HepG2 (cell line): Measurements from ENCODE around the gene MPIG6B. TPM values are rescaled to one million over a fixed set of nuclear protein-coding genes. Genes with fewer than 3 reads are reported as not detected.

Experiments
- FLYWCH1 ChIP-seq: sonication (generic); formaldehyde crosslinking; IDR thresholded peaks from 2 replicates; pipeline ENCODE4 v1.8.1; 2023; ENCODE audit warnings: mild to moderate bottlenecking, missing genetic modification reagents
- FOXA3 ChIP-seq: IDR thresholded peaks from 2 replicates; pipeline ENCODE4 v1.6.1; 2016; ENCODE audit warnings: missing genetic modification reagents, missing compliant biosample characterization
- HNRNPK ChIP-seq: fragments of 200-400 bp; formaldehyde crosslinking; IDR thresholded peaks from 2 replicates; pipeline ENCODE4 v1.6.1; 2018; ENCODE audit warnings: low read length, low read depth, moderate library complexity, mild to moderate bottlenecking; ENCODE audit not compliant: poor library complexity, severe bottlenecking
- NFYB ChIP-seq: sonication (generic); formaldehyde crosslinking; IDR thresholded peaks from 2 replicates; pipeline ENCODE4 v1.4.0; 2020; ENCODE audit warnings: missing genetic modification reagents
- SP5 ChIP-seq: IDR thresholded peaks from 2 replicates; pipeline ENCODE4 v1.6.1; 2016; ENCODE audit warnings: low read depth, borderline replicate concordance
- TMF1 ChIP-seq: sonication (generic); formaldehyde crosslinking; IDR thresholded peaks from 2 replicates; pipeline ENCODE4 v1.8.1; 2022; ENCODE audit warnings: low read depth, missing genetic modification reagents
- ZFP36L2 ChIP-seq: sonication (generic); formaldehyde crosslinking; IDR thresholded peaks from 2 replicates; pipeline ENCODE4 v1.4.0; 2020; ENCODE audit warnings: missing genetic modification reagents
- ZNF281 ChIP-seq: sonication (generic); formaldehyde crosslinking; IDR thresholded peaks from 2 replicates; pipeline ENCODE4 v1.4.0; 2020; ENCODE audit warnings: missing genetic modification reagents, borderline replicate concordance
- ZNF318 ChIP-seq: sonication (generic); formaldehyde crosslinking; IDR thresholded peaks from 2 replicates; pipeline ENCODE4 v1.4.0; 2020; ENCODE audit warnings: mild to moderate bottlenecking, missing genetic modification reagents
- ZNF431 ChIP-seq: sonication (generic); formaldehyde crosslinking; IDR thresholded peaks from 2 replicates; pipeline ENCODE4 v1.9.0; 2022; ENCODE audit warnings: missing genetic modification reagents, low read depth, mild to moderate bottlenecking, borderline replicate concordance
- ZNF512B ChIP-seq: sonication (generic); formaldehyde crosslinking; IDR thresholded peaks from 2 replicates; pipeline ENCODE4 v1.5.1; 2020; ENCODE audit warnings: missing genetic modification reagents, mild to moderate bottlenecking, borderline replicate concordance
- ZNF547 ChIP-seq: sonication (generic); formaldehyde crosslinking; IDR thresholded peaks from 2 replicates; pipeline ENCODE4 v1.5.1; 2020; ENCODE audit warnings: mild to moderate bottlenecking, missing genetic modification reagents
- ZNF569 ChIP-seq: sonication (generic); formaldehyde crosslinking; IDR thresholded peaks from 2 replicates; pipeline ENCODE4 v1.5.0; 2020; ENCODE audit warnings: mild to moderate bottlenecking, missing genetic modification reagents, moderate library complexity, borderline replicate concordance
- ZNF772 ChIP-seq: sonication (generic); formaldehyde crosslinking; IDR thresholded peaks from 2 replicates; pipeline ENCODE4 v1.5.0; 2020; ENCODE audit warnings: mild to moderate bottlenecking, missing genetic modification reagents
- polyA plus RNA-seq, 8 experiments: library from polyadenylated mRNA; depleted of rRNA in 3 of 8; stranded (reverse) in 7 of 8; unstranded in 1 of 8; fragments of >200 nt; fragmentation: Illumina TruSeq in 4 of 8; extraction: Trizol in 4 of 8; gene quantifications; 2 replicates each; pipeline versions ENCODE4 v1.2.1 to v1.2.3, GENCODE V29; 2011 to 2016; ENCODE audit warnings: low read depth in 4 of 8, missing spikeins in 1 of 8, mixed read lengths in 1 of 8; ENCODE audit not compliant: insufficient read depth in 1 of 8
- total RNA-seq, 5 experiments: library from RNA; depleted of rRNA; stranded (reverse); fragments of >200 nt; fragmentation: Illumina TruSeq; extraction: Trizol; gene quantifications; 2 replicates each; pipeline ENCODE4 v1.2.3, GENCODE V29; 2016; ENCODE audit warnings: low read depth in 1 of 5

Gene MPIG6B
- total and polyA plus RNA-seq, 2 of the 13 experiments (the other 11 are each of a cell fraction or from before 2014, with no cell fraction given) = not detected

- TF ChIP-seq FLYWCH1 (peak; percentile 86; the same call in 1 of the 2 replicates), TMF1 (CRISPR knock-in tag) (0 out of 2 replicates have a peak, but pooled peaks have one; percentile 8), SP5 (CRISPR knock-in tag) (peak; percentile 99), ZNF318 (CRISPR knock-in tag) (peak; percentile 35; the same call in 1 of the 2 replicates), ZNF547 (CRISPR knock-in tag) (peak; percentile 59; the same call in 1 of the 2 replicates), ZFP36L2 (CRISPR knock-in tag) (no peak; the same call in 1 of the 2 replicates), ZNF431 (CRISPR knock-in tag) (no peak), ZNF281 (CRISPR knock-in tag) (peak; percentile 61; the same call in 1 of the 2 replicates), NFYB (no peak; the same call in 1 of the 2 replicates), ZNF772 (CRISPR knock-in tag) (no peak), HNRNPK (no peak), ZNF512B (CRISPR knock-in tag) (no peak), FOXA3 (peak; percentile 23; the same call in 1 of the 2 replicates), ZNF569 (CRISPR knock-in tag) (no peak; the same call in 1 of the 2 replicates)
Measured at GRCh38 chr6:31729515-31729978, 6.4 kb downstream of the MPIG6B start (continued).
